Measurements from ENCODE around the gene SLC66A2.

- no peak for TF ChIP-seq ZNF274 (IDR thresholded peaks at IDR 0.05; ENCODE audit: insufficient read depth, insufficient read length)
- no peak for TF ChIP-seq CTCF (IDR thresholded peaks at IDR 0.05 in 2 of 3, conservative IDR thresholded peaks at IDR 0.05 in 1 of 3; ENCODE audit: control insufficient read depth in 2 of 3, extremely low read depth in 1 of 3, insufficient read depth in 1 of 3, low read depth in 3 of 3, low read length in 3 of 3)
- TF ChIP-seq POLR2A (IDR thresholded peaks at IDR 0.05; ENCODE audit: low read depth, low read length): no peak
- no peak for TF ChIP-seq FOS (IDR thresholded peaks at IDR 0.05; ENCODE audit: borderline replicate concordance, extremely low read depth, insufficient read length)
- TF ChIP-seq HDAC6 (IDR thresholded peaks at IDR 0.05; ENCODE audit: unreplicated experiment): no peak
- no peak for TF ChIP-seq EP300 (IDR thresholded peaks at IDR 0.05; ENCODE audit: borderline replicate concordance in 1 of 2, control insufficient read depth in 1 of 2, low read depth in 2 of 2, low read length in 2 of 2)
- no peak for TF ChIP-seq ZZZ3 (IDR thresholded peaks at IDR 0.05; ENCODE audit: control insufficient read depth, insufficient read length, low read depth)
- TF ChIP-seq NFYA (IDR thresholded peaks at IDR 0.05; ENCODE audit: borderline replicate concordance, low read depth, low read length): no peak
These were observed 81.7 kb downstream of the SLC66A2 start for GRCh38 chr18:79869591-79870300.

Measured in GM12878 (cell line).